Endothelial cell of umbilical vein (primary cell): Measurements from ENCODE around the gene CACNG5.

ENCODE experiments used
- CTCF ChIP-seq, 2 donors: IDR thresholded peaks; 1 replicate in 1 of 2; 2 replicates in 1 of 2; pipeline ENCODE4 v1.5.1; 2011; ENCODE audit warnings: low read length in 2 of 2, mild to moderate bottlenecking in 2 of 2, moderate library complexity in 2 of 2, control low read depth in 1 of 2, inconsistent platforms in 1 of 2, low read depth in 1 of 2; ENCODE audit not compliant: insufficient read depth in 1 of 2; ENCODE audit errors: extremely low read depth in 1 of 2
- EZH2 ChIP-seq: IDR thresholded peaks from 2 replicates; pipeline ENCODE4 v1.6.1; 2012; ENCODE audit warnings: borderline replicate concordance, low read depth, mild to moderate bottlenecking, moderate library complexity, low read length, inconsistent platforms; ENCODE audit not compliant: severe bottlenecking
- GATA2 ChIP-seq: IDR thresholded peaks from 2 replicates; pipeline ENCODE4 v1.7.0; 2011; ENCODE audit warnings: low read depth, mild to moderate bottlenecking, moderate library complexity, mixed read lengths, low read length; ENCODE audit not compliant: insufficient read length, insufficient read depth
- JUN ChIP-seq: IDR thresholded peaks from 2 replicates; pipeline ENCODE4 v1.6.1; 2011; ENCODE audit warnings: borderline replicate concordance, low read depth; ENCODE audit not compliant: insufficient read length, insufficient read depth
- MAX ChIP-seq: IDR thresholded peaks from 2 replicates; pipeline ENCODE4 v1.6.1; 2011; ENCODE audit not compliant: insufficient read depth, insufficient read length
- MYC ChIP-seq: IDR thresholded peaks from one replicate; pipeline ENCODE4 v1.6.1; 2011; ENCODE audit warnings: mild to moderate bottlenecking, low read depth, low read length
- POLR2A ChIP-seq: IDR thresholded peaks from 2 replicates; pipeline ENCODE4 v1.6.1; 2012; ENCODE audit warnings: low read depth, mild to moderate bottlenecking, control low read depth, low read length
- POLR2AphosphoS5 ChIP-seq: IDR thresholded peaks from 2 replicates; pipeline ENCODE4 v1.6.1; 2012; ENCODE audit warnings: low read depth, mild to moderate bottlenecking, control low read depth, low read length, moderate library complexity; ENCODE audit not compliant: insufficient read depth

GRCh38 chr17:66928949-66929348 is 94.0 kb downstream of the CACNG5 start:
- TF ChIP-seq EZH2, result no peak
- TF ChIP-seq MYC, result no peak
- no peak for TF ChIP-seq CTCF (IDR thresholded peaks at IDR 0.05; ENCODE audit: extremely low read depth in 1 of 2, insufficient read depth in 1 of 2, low read depth in 1 of 2, low read length in 2 of 2)
- no peak for TF ChIP-seq POLR2A
- no peak for TF ChIP-seq POLR2AphosphoS5
- TF ChIP-seq JUN, result no peak
- no peak for TF ChIP-seq GATA2
- TF ChIP-seq MAX, result no peak
